Right ventricle myocardium superior (tissue), 1 donor: ENCODE data around the gene PLXNA4. TPM values are rescaled to one million over a fixed set of nuclear protein-coding genes. Genes with fewer than 3 reads are reported as not detected.

ENCODE experiments used
- ATAC-seq: fragments of 200-7000 bp; cut with Tn5 transposase; one replicate; pipeline ENCODE4 v1.9.1; 2020; ENCODE audit warnings: mild to moderate bottlenecking; ENCODE audit not compliant: poor library complexity
- DNase-seq: peaks from one replicate; pipeline ENCODE4 v3.0.0-alpha.2; 2020
- intact Hi-C: fragments of 100-400 bp; cut with DNase I; formaldehyde crosslinking; loops from one replicate; pipeline ENCODE4 v1.11.2; 2022
- total RNA-seq: library from RNA; stranded (reverse); fragmentation: NEBNext Ultra II Directional; extraction: Animal tissue kit (Norgen Biotek cat#: 25700); gene quantifications from one replicate; pipeline ENCODE4 v1.2.1, GENCODE V29; 2021
- donor health status: DM: no; HTN: yes; CAD: no; lungs with severe emphysema.

PLXNA4 gene
- total RNA-seq, 1 donor from 2014 or later: 17.3 TPM

DNA sequence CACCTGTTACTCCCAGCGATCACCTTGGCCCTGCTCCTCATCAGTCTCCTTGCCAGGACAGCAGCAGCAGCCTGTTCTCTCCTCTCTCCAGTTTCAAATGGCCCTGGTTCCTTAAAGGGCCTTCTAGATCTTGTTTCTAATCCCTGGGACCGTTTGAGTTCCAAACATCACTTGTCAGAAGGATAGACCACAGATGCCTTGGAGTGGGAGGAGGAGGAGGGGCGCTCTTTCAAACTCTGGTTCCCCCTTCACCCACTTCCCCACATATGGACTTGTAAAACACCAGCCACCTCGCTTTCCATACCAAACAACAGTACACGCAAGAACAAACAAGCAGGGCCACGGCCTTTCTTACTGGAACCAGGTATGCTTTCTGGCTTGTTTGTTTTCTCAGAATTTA lies 104.8 kb downstream of the PLXNA4 start:
- DNase-seq (no peak), ATAC-seq (no peak)
- intact Hi-C loops: no loop called here

DNA sequence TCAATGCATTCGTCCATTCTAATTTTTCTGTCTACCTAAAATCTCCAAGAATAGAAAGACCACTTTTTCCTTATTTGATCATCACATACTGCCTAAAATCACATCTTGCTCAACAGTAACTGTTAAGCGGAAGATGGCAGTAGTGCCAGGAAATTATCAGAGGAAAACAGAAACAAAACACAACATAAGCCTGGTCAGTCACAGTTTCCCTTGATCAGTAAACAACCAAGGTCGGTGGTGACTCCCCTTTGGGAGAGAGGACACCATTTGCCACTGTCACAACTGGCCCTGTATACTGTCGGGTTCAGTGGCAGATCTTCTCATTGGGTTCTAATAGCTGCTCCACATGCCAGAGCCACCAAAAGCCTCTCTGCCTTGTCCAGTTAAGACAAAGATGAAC lies 106.6 kb downstream of the PLXNA4 start:
- ATAC-seq: no peak
- no peak for DNase-seq
- intact Hi-C loops: no loop called here

DNA sequence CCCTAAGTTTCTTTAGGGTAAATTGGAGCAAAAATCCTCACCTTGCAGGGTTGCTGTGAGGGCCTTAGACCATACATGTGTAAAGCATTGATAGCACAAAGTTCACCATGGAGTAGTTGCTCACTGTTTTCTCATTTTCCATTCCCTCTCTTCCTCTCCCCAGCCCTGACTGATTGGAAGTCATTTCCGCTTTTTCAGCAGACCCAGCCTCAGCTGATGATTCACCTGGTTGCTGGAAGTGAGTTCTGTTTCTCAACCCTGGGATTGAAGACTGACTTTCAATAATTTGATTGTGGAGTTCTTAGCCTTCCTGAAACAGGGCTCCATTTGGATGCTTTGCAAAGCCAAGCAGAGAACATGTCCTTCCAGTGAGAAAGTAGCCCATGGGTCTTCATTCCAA lies 107.0 kb downstream of the PLXNA4 start:
- no peak for DNase-seq
- intact Hi-C loops: no loop called here

DNA sequence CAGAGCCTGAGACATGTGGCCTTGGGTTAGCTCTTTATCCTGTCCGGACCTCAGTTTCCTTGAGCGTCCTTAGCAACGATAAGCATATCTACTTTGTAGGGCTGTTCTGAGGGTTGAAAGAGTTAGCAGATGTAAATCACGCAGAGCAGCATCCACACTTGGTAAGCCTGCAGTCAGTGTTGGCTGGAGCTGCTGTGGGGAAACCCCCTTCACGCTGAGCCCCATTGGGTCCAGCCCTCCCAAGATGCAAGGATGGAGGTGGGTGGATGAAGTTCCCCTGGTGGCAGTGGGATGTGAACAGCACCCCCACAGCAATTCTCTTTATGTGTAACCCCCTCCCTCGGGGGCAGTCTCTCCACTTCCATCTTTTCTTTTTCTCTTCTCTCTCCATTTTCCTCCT lies 109.9 kb downstream of the PLXNA4 start:
- DNase-seq (no peak), ATAC-seq (no peak)
- intact Hi-C loops: no loop called here

More for the DNA sequence above, 107.0 kb downstream of the PLXNA4 start:
- ATAC-seq: no peak

DNA sequence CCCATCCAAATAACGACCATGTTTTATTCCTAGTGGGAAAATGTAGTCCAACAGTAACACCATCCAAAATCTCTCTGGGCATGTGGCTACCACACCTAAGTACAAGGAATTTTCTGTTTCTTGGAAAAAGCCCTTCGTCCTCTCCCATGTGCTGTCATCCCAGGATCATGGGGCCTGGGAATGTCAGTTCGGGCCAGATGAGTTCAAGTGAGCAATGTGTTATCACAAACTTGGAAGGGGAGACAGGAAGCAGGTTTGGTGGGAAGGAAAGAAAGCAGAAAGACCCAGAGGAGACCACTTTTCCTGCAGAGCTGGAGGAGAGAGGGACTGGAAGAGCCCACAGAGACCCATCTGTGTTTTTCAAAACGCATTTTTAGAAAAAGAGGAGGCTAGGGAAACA lies 110.8 kb downstream of the PLXNA4 start:
- intact Hi-C loops: no loop called here
- no peak for DNase-seq
- ATAC-seq: no peak

DNA sequence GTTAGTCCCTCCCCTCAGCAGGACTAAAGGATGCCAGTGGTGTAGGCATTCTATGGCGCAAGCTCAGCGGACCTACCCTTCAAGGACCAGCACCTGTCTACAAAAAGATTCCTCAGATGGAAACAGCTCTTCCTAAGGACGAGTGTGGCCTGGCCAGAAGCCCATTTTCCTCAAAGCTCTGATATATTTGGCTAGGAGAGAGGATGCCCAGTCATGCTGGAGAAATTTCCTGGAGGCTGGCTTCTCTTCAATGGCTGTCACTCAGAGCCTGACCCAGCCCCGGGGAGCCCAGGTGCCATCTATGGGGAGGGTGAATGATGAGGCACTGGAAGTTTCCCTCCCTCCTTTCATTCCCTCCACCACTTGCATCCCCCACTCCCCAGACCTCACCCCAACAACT lies 111.5 kb downstream of the PLXNA4 start:
- intact Hi-C loops: no loop called here
- DNase-seq (peak; percentile 62), ATAC-seq (peak; percentile 86)

DNA sequence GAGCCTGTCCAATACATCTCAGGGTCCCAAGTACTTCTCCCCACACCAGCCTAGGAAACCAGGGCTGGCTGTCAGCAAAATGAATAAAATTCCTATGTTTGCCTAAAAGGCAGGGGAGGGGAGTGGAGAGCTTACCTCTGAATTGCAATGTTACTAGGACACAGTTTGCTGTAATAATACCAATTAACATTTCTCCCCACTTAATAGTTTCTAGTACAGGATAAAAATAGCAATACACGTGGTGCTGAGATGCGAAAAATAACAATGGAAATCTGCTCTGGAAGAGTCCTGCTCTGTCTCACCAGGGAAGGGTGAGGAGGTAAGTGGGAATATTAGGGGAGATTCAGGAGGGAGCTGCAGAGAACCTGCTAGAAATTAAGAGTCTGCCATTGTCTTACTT lies 112.3 kb downstream of the PLXNA4 start:
- peak; percentile 81 for ATAC-seq
- intact Hi-C loops: no loop called here
- no peak for DNase-seq

DNA sequence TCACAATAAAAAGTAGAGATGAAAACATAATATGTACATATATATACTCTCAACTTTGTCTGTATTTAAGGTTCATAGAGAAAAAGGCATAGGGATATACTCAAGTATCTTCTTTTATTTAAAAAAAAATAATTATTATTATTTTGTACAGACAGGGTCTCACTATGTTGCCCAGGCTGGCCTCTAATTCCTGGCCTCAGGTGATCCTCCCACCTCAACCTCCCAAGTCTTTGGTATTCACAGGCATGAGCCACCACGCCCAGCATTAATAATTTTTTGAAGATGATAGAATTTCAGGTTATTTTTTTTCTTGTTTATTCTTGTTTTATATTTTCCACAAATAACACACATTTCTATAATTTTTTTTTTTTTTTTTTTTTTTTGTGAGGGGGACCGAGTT lies 113.8 kb downstream of the PLXNA4 start:
- DNase-seq: no peak
- intact Hi-C loops: no loop called here
- ATAC-seq: no peak

DNA sequence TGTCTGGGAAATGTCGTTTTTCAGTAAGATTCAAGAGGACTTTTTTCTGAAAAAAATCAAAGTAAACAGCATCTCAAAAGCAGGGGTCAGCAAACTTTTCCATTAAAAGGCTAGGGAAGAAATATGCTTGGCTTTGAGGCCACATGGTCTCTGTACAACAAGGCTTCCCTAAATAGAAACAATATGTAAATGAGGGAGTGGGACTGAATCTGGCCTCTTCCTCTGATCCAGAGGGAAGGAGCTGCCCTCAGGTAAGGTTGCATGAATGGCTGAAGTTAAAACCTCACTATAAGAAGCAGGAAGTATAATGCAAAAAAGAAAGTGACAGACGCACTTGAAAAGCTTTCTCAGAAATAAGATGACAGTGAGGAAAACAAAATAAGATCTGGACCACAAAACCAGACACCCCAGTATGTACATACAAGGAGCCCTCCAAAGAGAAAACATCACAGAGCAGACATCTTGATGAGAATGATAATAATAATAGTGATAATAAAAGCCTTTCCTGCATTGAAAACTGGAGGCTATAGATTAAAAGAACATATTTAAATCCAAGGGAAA lies 115.2 kb downstream of the PLXNA4 start:
- intact Hi-C loops: no loop called here
- ATAC-seq: no peak
- DNase-seq: no peak

DNA sequence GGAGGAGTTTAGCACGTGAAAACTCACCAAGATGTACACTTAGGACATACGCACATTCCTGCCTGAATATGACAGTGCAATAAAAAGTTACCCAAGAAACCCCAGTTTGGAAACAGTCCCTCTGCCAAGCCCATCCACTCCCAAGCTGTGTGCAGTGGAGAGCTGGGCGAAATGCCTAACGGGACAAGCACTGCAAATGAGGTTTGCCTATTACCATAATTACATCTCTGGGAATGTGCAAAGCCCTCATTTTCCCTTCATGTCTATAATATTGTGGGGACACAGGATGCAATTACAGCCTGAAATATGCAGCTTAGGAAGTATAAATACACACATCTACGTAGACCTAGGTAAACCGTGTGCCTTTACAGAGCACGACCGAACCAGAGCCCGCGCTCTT lies 117.5 kb downstream of the PLXNA4 start:
- DNase-seq (no peak), ATAC-seq (no peak)
- intact Hi-C loops: no loop called here

DNA sequence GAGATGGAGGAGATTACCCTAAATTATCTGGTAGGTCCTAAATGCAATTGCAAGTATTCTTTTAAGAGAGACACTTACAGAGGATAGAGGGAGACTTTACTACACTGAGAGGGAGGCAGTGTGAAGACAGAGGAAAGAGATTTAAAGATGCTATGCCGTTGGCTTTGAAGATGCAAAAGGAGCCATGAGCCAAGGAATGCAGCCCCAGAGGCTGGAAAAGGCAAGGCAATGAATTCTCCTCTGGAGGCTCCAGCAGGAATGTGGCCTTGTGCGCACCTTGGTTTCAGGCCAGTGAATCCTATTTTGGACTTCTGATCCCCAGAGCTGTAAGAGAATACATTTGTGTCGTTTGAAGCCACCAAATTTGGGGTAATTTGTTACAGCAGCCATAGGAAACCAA lies 118.6 kb downstream of the PLXNA4 start:
- no peak for DNase-seq
- intact Hi-C loops: no loop called here
- no peak for ATAC-seq

DNA sequence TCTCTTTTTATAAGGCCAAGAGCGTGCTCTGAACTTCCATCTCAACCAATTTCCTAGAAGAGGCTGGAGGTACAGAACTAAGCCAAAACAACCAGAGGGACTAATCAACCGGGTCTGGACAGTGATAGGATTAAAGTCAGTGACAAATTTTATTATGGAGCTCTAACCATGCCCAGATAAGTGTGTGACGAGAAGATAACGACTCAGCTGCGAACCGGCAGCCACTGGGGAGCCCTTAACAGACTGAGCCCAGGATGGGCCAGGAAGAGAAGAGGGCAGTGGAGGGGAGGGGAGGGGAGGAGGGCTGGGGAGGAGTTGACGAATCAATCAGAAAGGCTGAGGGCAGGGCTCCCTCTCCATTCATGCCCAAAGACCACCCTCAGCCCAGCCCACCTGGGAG lies 119.9 kb downstream of the PLXNA4 start:
- DNase-seq: no peak
- no peak for ATAC-seq
- intact Hi-C loops: no loop called here

DNA sequence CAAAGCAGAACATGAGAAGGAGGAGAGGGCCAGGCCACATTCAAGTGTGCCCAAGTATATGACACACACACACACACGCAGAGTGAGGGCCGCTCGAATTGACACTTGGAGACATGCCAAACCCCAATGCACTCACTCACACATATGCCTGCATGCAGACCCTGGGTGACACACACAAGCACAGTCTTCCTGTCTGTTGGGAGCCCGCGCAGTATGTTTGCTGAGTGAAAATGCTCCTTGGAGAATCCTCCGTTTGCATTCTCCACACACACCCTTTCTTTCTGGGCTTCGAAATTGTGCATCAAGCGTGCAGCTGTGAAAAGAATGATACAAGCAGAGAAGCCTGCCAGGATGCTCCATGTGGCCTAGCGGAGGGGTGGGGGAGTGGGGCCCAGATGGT lies 120.9 kb downstream of the PLXNA4 start:
- no peak for ATAC-seq
- intact Hi-C loops: no loop called here
- no peak for DNase-seq

DNA sequence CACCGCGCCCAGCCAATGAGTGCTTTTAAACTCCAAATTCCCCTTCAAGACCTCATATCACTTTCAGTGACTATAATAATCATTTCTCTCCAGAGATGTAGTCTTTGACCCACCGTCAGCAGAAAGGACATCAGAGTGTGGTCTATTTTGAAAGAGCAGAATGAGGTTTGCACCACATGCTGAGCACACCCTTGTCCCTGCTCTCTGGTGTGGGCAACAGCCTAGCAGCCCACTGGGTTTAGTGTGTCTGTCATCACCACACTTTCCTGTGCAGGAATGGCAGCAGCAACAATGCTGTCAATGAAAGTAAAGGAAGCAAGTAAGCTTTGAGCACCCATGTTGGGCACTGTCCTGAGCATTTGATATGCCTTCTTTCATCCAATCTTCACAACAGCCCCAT lies 122.4 kb downstream of the PLXNA4 start:
- no peak for ATAC-seq
- no peak for DNase-seq
- intact Hi-C loops: no loop called here

DNA sequence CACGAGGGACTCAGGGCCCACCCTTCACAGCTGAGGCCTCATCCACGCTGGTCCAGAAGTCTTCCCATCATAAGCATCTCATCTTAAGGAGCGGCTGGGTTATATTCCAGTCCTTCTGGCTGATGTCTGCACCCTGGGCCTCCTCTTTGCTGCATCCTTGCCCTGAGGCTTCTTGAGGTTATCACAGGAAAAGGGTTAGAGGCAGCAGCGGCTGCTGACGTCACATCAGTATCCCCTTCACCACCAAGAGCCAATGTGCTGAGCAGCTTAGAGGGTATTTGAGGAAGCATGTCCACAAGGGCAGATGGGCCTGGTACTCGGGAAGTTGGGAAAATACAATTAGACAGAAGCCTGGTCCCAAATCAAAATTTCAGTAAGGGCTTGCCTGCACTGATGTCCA lies 125.1 kb downstream of the PLXNA4 start:
- ATAC-seq (no peak), DNase-seq (no peak)
- intact Hi-C loops: no loop called here

DNA sequence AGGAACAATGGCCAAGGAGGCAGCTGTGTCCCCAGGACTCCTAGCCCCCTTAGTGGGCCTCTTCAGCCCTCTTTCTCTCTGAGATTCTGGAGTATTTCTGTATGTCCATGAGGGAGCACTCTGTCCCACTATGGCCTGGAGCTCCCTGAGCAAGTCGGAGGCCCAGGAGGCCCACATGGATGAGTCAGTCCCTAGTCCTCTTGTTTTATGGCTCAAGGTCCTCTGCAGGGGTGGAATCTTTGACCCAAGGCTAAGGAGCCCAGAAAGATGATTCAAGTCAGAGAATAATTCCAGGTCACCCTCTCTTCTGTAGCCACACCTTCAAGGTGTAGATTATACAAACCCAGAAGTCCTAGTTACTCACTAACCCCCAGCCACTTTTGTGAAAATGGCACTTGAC lies 125.6 kb downstream of the PLXNA4 start:
- intact Hi-C loops: no loop called here
- no peak for ATAC-seq
- no peak for DNase-seq

DNA sequence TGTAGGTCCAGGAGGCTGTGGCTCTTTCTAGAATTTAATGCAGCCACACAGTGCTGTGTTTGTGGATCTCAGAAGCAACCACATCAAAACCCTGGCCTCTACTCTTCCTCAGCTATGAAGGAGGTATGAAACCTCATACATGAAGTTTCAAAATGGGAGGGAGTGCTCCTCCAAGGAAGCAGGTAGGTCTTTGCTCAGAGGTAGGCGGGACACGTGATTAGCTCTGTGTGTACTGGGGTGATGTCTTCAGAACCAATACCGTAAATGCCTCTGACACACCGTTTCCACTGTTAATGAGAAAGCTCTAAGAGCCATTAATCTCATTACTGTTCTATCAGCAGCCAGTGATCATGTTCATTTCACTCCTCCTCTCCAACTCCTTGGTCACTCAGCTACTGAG lies 126.1 kb downstream of the PLXNA4 start:
- intact Hi-C loops: no loop called here
- DNase-seq: no peak
- ATAC-seq: no peak

DNA sequence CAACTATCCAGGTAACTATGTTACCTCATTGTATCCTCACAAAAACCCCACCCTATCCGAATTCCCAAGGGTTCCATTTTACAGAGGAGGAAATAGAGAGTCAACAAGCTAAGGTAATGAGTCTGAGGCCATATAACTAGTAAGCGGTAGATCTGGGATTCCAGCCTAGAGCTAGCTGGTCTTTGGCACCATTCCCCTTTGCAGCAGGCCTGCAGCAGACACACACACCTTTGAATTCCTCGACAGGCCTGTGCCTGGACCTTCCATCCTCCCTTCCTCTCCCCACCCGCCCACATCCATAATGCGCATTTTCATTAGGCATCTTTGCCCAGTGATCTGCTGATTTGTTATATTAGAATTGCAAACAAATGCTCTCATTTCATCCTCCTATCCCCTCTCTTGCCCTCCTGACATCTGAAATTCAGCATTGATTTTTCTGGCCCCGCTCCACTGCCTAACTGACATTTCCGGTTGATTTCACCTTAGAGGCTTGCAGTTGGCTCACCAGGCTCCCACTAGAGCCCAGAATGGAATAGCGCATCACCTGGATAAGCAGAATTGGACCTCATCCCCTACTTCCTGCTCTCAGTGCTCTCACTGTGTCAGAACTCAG lies 129.5 kb downstream of the PLXNA4 start:
- intact Hi-C loops: no loop called here
- no peak for DNase-seq
- no peak for ATAC-seq

DNA sequence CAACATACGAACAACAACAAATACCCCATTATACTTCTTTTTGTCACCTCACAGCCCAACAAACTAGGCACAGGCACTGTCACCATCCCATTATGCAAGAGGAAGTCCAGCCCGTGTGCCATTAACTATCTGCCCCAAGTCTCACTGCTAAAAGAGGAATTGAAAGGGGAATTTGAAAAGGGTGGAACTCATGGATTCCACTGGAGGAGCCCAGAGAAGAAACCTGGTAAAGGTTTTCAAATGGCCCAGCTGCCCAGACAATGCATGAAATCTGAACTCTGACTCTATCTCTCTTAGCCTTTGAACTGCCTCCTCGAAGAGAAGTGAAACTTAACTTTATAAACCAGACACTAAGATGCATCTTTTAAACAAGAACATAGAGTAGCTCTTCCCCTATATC lies 130.0 kb downstream of the PLXNA4 start:
- ATAC-seq (no peak), DNase-seq (no peak)
- intact Hi-C loops: no loop called here

DNA sequence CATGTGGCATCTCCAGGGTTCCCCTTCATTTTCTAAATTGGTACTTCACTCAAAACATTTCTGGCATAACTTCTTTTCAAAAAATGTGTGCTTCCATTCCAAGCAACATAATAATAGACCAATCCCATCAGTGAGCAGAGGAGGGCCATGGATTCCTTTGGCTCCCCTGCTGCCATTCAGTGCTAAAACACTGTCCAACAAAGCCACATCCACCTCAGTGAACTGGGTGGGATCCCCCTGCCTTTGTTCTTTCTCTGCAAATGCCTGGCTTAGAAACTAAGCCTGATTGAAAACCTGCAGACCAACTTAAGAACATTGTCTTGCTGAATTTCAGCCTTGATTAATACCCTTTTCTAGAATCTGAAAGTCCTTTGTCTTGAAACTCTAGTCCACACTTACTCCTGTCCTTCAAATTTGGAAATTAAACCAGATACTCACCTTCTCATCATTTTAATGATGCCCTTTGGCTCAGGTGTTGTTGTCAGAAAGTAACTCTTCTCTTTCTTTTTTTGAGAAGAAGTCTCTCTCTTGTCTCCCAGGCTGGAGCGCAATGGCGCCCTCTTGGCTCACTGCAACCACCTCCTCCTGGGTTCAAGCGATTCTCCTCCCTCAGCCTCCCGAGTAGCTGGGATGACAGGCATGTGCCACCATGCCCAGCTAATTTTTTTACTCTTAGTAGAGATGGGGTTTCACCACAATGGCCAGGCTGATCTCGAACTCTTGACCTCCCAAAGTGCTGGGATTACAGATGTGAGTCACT lies 132.3 kb downstream of the PLXNA4 start:
- no peak for ATAC-seq
- intact Hi-C loops: no loop called here
- DNase-seq: no peak
